Measurements from ENCODE around the gene CHRNA9.

CHRNA9 gene

GRCh38 chr4:40395908-40396793 lies 61.0 kb downstream of the CHRNA9 start:
- H3K27me3 Mint-ChIP-seq: peaks cover 2% of the 10 kb centered on the region

GRCh38 chr4:40399578-40399977 lies 64.4 kb downstream of the CHRNA9 start:
- ATAC-seq (ENCODE audit: low read depth) (no peak), DNase-seq (ENCODE audit: low spot score in 2 of 2) (no peak)
- no peaks in the 10 kb centered on the region for H3K36me3 Mint-ChIP-seq
- H3K4me1 Mint-ChIP-seq: no peaks in the 10 kb centered on the region
- H3K27me3 Mint-ChIP-seq: peaks cover 2% of the 10 kb centered on the region
- H3K4me3 Mint-ChIP-seq: no peak overlapping the region
- no peaks in the 10 kb centered on the region for H3K9me3 Mint-ChIP-seq
- no peak overlapping the region for H3K27ac Mint-ChIP-seq

More at GRCh38 chr4:40395908-40396793, 61.0 kb downstream of the CHRNA9 start:
- ATAC-seq (ENCODE audit: low read depth) (no peak), DNase-seq (ENCODE audit: low spot score in 2 of 2) (no peak)
- H3K4me3 Mint-ChIP-seq: no peak overlapping the region
- no peaks in the 10 kb centered on the region for H3K36me3 Mint-ChIP-seq
- H3K4me1 Mint-ChIP-seq: no peaks in the 10 kb centered on the region
- no peak overlapping the region for H3K27ac Mint-ChIP-seq
- H3K9me3 Mint-ChIP-seq: peaks cover 1% of the 10 kb centered on the region

- Mint-ChIP-seq H3K4me3 (no peak overlapping the region), H3K4me1 (no peaks in the 10 kb centered on the region), H3K27me3 (peaks cover 4% of the 10 kb centered on the region), H3K36me3 (peaks cover 4% of the 10 kb centered on the region), H3K27ac (no peak overlapping the region), H3K9me3 (peaks cover 2% of the 10 kb centered on the region)
- ATAC-seq (ENCODE audit: low read depth) (no peak), DNase-seq (ENCODE audit: low spot score in 2 of 2) (no peak)
Measured at GRCh38 chr4:40401096-40401495, 66.0 kb downstream of the CHRNA9 start.

GRCh38 chr4:40401631-40402030 lies 66.5 kb downstream of the CHRNA9 start:
- peaks cover 3% of the 10 kb centered on the region for H3K9me3 Mint-ChIP-seq
- H3K4me1 Mint-ChIP-seq: no peaks in the 10 kb centered on the region
- H3K4me3 Mint-ChIP-seq: no peak overlapping the region
- H3K27ac Mint-ChIP-seq: no peak overlapping the region
- DNase-seq (ENCODE audit: low spot score in 2 of 2): no peak
- ATAC-seq (ENCODE audit: low read depth): no peak
- H3K27me3 Mint-ChIP-seq: peaks cover 4% of the 10 kb centered on the region
- H3K36me3 Mint-ChIP-seq: peaks cover 4% of the 10 kb centered on the region

- no peak overlapping the region for H3K4me3 Mint-ChIP-seq
- H3K36me3 Mint-ChIP-seq: peaks cover 5% of the 10 kb centered on the region
Measured at GRCh38 chr4:40402556-40402955, 67.4 kb downstream of the CHRNA9 start.

GRCh38 chr4:40403081-40403480 lies 67.9 kb downstream of the CHRNA9 start:
- H3K4me3 Mint-ChIP-seq: no peak overlapping the region
- H3K36me3 Mint-ChIP-seq: peaks cover 8% of the 10 kb centered on the region
- ATAC-seq (ENCODE audit: low read depth) (no peak), DNase-seq (ENCODE audit: low spot score in 2 of 2) (no peak)
- H3K9me3 Mint-ChIP-seq: peaks cover 9% of the 10 kb centered on the region
- no peak overlapping the region for H3K27ac Mint-ChIP-seq
- no peaks in the 10 kb centered on the region for H3K4me1 Mint-ChIP-seq
- H3K27me3 Mint-ChIP-seq: peaks cover 4% of the 10 kb centered on the region

More at GRCh38 chr4:40402556-40402955, 67.4 kb downstream of the CHRNA9 start:
- DNase-seq (ENCODE audit: low spot score in 2 of 2) (no peak), ATAC-seq (ENCODE audit: low read depth) (no peak)
- H3K27ac Mint-ChIP-seq: no peak overlapping the region
- no peaks in the 10 kb centered on the region for H3K4me1 Mint-ChIP-seq
- H3K9me3 Mint-ChIP-seq: peaks cover 6% of the 10 kb centered on the region
- peaks cover 4% of the 10 kb centered on the region for H3K27me3 Mint-ChIP-seq

All from memory B cell (primary cell).